GM12875 (cell line): Measurements from ENCODE around the gene ERN1.

Experiments
- H3K4me3 ChIP-seq: one replicate; pipeline ENCODE4 v1.5.1; 2011; ENCODE audit warnings: low read depth, low read length, control low read depth
- TF ChIP-seq, protein P1 (sequence below): IDR thresholded peaks from 2 replicates; pipeline ENCODE4 v1.5.1; 2011; ENCODE audit warnings: low read depth, mild to moderate bottlenecking, control low read depth, inconsistent platforms, low read length, moderate library complexity, borderline replicate concordance; ENCODE audit not compliant: insufficient read depth

Gene ERN1

DNA sequence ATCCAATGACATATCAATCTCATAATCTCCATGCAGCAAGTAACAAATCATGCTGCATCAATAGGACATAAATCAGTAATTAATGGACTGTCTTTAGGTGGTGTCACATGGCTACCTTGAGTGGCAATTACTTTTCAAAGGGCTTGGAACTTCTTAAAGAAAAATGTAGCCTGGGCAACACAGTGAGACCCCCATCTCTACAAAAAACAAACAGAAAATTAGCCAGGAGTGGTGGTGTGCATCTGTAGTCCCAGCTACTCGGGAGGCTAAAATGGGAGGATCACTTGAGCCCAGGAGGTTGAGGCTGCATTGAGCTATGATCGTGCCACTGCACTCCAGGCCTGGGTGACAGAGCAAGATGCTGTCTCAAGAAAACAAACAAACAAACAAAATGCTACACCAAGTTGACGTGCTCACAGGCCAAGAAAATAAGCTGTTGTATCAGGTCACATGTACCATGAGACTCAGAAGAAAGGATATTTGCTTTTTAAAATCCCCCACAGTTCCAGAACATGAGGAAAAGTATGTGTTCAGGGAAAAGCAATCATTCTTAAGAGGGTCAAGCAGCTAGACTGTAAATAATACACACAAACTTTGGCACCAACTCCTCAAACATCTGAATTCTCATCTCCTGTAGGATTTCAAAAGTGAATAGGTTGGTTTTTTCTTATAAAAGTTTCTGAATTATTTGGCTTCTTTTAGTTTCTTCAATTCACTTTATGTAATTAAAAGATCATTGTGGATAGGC, 23.8 kb upstream of the ERN1 start:
- H3K4me3 ChIP-seq: no peak overlapping the region
- TF ChIP-seq, protein P1, sequence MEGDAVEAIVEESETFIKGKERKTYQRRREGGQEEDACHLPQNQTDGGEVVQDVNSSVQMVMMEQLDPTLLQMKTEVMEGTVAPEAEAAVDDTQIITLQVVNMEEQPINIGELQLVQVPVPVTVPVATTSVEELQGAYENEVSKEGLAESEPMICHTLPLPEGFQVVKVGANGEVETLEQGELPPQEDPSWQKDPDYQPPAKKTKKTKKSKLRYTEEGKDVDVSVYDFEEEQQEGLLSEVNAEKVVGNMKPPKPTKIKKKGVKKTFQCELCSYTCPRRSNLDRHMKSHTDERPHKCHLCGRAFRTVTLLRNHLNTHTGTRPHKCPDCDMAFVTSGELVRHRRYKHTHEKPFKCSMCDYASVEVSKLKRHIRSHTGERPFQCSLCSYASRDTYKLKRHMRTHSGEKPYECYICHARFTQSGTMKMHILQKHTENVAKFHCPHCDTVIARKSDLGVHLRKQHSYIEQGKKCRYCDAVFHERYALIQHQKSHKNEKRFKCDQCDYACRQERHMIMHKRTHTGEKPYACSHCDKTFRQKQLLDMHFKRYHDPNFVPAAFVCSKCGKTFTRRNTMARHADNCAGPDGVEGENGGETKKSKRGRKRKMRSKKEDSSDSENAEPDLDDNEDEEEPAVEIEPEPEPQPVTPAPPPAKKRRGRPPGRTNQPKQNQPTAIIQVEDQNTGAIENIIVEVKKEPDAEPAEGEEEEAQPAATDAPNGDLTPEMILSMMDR: no peak

DNA sequence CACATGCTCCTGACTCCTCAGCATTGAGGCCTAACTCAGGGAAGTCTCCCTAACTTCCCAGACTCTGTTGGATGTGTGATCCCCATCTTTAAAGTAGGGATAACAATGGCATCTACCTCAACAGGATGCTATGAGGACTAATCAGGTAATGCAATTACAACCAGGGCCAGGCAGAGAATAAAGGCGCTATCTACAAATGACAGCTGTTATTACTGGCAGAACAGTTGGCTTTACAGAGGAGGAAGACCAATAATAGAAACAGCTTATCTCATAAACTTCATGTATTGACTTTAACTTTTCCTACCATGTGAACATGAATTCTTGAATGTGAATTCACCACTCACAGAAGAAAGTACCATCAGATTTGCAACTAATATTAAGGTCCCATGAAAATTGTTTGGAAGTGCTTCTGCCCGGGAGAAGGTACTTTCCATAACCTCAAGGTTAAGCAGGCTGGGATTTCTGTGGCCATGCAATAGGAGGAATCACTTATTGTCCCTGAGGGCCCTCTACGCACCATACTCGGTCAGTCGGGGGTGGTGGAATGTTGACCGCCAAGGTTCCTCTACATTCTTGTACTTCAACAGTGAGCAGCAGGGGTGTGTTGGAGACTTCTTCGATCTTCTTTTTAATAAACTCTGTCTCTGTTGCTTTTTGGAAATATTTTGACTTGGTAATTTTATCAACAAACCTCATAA, 22.6 kb upstream of the ERN1 start:
- TF ChIP-seq, protein P1: no peak
- H3K4me3 ChIP-seq: no peak overlapping the region

DNA sequence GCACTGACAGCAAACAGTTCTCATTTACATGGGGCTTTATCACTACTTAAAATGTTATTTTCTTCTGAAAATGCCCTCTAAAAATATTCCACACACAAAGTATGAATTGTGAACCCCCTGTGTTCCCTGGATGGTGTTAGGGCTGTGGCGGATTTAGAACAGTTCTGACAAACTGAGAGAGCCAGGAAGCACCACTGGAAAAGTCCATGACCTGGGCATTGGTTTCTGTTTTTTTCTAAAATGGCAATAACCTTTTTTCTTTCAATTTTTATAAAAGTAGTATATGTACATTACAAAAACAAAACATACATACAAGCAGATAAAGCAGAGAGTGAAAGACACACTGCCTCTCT, 21.0 kb upstream of the ERN1 start:
- TF ChIP-seq, protein P1: no peak
- H3K4me3 ChIP-seq: no peak overlapping the region

DNA sequence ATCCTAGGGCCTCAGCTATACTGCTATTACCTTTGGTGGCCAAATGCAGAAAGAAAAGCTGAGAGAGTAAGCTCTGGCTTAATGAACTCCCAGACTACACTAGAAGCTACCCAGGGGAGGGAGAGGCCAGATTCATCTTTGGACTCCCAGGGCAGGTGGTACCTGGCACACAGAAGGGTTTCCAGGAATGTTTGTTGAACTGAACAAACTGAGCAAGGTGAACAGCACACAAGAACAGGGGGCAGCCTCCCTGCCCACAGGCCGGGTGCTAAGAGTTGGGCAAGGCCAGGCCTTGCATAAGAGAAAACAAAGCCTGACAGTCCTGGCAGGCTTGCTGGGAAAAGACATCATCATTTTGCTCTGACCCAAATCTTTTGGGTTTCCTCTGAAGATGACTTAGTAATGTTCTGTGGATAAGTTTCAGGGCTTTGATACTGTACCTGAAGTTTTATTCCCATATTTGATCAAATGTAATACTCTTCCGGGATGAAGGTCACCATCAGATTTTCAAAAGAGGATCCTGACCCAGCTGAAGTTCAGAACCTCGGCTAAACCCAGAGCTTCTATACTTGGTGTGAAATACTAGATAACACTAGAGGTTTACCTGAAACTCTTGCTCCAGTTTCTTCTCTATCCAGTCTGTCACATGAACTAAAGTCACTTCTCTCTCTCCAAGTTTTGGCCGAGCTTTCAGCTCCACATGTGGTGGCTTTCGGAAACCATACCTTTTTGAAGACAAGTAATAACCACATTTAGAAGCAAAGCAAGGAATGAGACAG, 20.5 kb upstream of the ERN1 start:
- H3K4me3 ChIP-seq: no peak overlapping the region
- TF ChIP-seq, protein P1: no peak

DNA sequence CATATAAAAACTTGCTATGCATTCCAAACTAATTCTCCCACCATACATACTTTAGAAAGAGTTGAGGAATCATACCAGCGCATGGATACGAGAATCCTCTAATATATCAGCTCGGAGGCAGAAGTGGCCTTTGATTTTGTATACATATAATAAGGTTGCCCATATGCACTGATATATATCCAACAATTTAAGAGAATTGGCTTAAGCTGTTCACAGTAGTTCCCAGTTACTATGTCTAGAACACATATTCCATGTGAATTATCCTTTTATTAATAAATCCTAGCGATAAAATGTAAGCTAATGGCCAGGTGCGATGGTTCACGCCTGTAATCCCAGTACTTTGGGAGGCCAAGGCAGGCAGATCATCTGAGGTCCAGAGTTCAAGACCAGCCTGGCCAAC, 19.3 kb upstream of the ERN1 start:
- TF ChIP-seq, protein P1: no peak
- H3K4me3 ChIP-seq: no peak overlapping the region

DNA sequence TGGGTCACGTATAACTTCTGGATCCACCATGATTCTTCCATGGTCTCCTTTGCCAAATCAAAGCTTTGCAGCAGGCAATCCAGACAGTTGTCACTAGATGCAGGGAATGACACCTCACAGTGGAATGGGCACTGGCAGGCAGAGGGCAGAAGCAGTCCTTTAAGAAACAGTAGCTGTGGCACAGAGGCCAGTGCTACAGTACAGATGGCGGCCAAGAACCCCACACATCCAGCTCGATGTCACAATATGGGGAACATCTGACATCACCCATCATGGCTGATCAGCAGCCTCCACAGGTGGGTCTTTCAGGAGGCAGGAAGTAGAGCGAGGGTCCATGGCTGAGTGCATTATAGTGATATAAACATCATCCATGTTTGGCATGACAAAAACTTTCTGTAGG, 18.8 kb upstream of the ERN1 start:
- no peak overlapping the region for H3K4me3 ChIP-seq
- TF ChIP-seq, protein P1: no peak
